Measurements from ENCODE around the gene ASGR2. TPM values are rescaled to one million over a fixed set of nuclear protein-coding genes. Genes with fewer than 3 reads are reported as not detected.

The ASGR2 gene
- total RNA-seq, 1 donor from 2014 or later = not detected

- H3K27me3 ChIP-seq (ENCODE audit: control insufficient read depth in 3 of 3, insufficient read depth in 3 of 3, low read length in 3 of 3) = peaks cover 11 to 28% (median 20%) of the 10 kb centered on the region in 3 donors
- H3K9ac ChIP-seq (ENCODE audit: low read depth in 1 of 3, low read length in 3 of 3) = no peak overlapping the region
- H3K9me3 ChIP-seq (ENCODE audit: control insufficient read depth in 3 of 3, low read length in 3 of 3) = no peaks in the 10 kb centered on the region
- H3K4me3 ChIP-seq (ENCODE audit: low read length in 3 of 3) = no peak overlapping the region
- H3K4me1 ChIP-seq (ENCODE audit: control insufficient read depth in 3 of 3, insufficient read depth in 3 of 3, low read length in 3 of 3) = no peaks in the 10 kb centered on the region
- H3K27ac ChIP-seq (ENCODE audit: low read depth, low read length) = no peak overlapping the region
- no peaks in the 10 kb centered on the region for H3K36me3 ChIP-seq (ENCODE audit: control insufficient read depth in 3 of 3, insufficient read depth in 3 of 3, low read length in 3 of 3)
Measured at GRCh38 chr17:7112510-7113108, 2.0 kb downstream of the ASGR2 start.

- Histone ChIP-seq H3K4me3 (ENCODE audit: low read length in 3 of 3) (no peak overlapping the region), H3K36me3 (ENCODE audit: control insufficient read depth in 3 of 3, insufficient read depth in 3 of 3, low read length in 3 of 3) (no peaks in the 10 kb centered on the region), H3K4me1 (ENCODE audit: control insufficient read depth in 3 of 3, insufficient read depth in 3 of 3, low read length in 3 of 3) (no peaks in the 10 kb centered on the region), H3K27me3 (ENCODE audit: control insufficient read depth in 3 of 3, insufficient read depth in 3 of 3, low read length in 3 of 3) (peaks cover 17 to 34% (median 25%) of the 10 kb centered on the region in 3 donors), H3K9ac (ENCODE audit: low read depth in 1 of 3, low read length in 3 of 3) (no peak overlapping the region), H3K9me3 (ENCODE audit: control insufficient read depth in 3 of 3, low read length in 3 of 3) (no peaks in the 10 kb centered on the region), H3K27ac (ENCODE audit: low read depth, low read length) (no peak overlapping the region)
Measured at GRCh38 chr17:7111784-7112509, 2.7 kb downstream of the ASGR2 start.

GRCh38 chr17:7110617-7111306, 3.9 kb downstream of the ASGR2 start:
- H3K9me3 ChIP-seq (ENCODE audit: control insufficient read depth in 3 of 3, low read length in 3 of 3) = no peaks in the 10 kb centered on the region
- H3K4me3 ChIP-seq (ENCODE audit: low read length in 3 of 3) = no peak overlapping the region
- H3K36me3 ChIP-seq (ENCODE audit: control insufficient read depth in 3 of 3, insufficient read depth in 3 of 3, low read length in 3 of 3) = no peaks in the 10 kb centered on the region
- H3K27ac ChIP-seq (ENCODE audit: low read depth, low read length) = no peak overlapping the region
- no peaks in the 10 kb centered on the region for H3K4me1 ChIP-seq (ENCODE audit: control insufficient read depth in 3 of 3, insufficient read depth in 3 of 3, low read length in 3 of 3)
- no peak overlapping the region for H3K9ac ChIP-seq (ENCODE audit: low read depth in 1 of 3, low read length in 3 of 3)
- H3K27me3 ChIP-seq (ENCODE audit: control insufficient read depth in 3 of 3, insufficient read depth in 3 of 3, low read length in 3 of 3) = peaks cover 23 to 37% (median 28%) of the 10 kb centered on the region in 3 donors

GRCh38 chr17:7109461-7110322, 4.9 kb downstream of the ASGR2 start:
- Histone ChIP-seq H3K9ac (ENCODE audit: low read depth in 1 of 3, low read length in 3 of 3) (no peak overlapping the region), H3K36me3 (ENCODE audit: control insufficient read depth in 3 of 3, insufficient read depth in 3 of 3, low read length in 3 of 3) (no peaks in the 10 kb centered on the region), H3K27ac (ENCODE audit: low read depth, low read length) (no peak overlapping the region), H3K27me3 (ENCODE audit: control insufficient read depth in 3 of 3, insufficient read depth in 3 of 3, low read length in 3 of 3) (peaks cover 23 to 37% (median 28%) of the 10 kb centered on the region in 3 donors), H3K4me3 (ENCODE audit: low read length in 3 of 3) (no peak overlapping the region), H3K4me1 (ENCODE audit: control insufficient read depth in 3 of 3, insufficient read depth in 3 of 3, low read length in 3 of 3) (no peaks in the 10 kb centered on the region), H3K9me3 (ENCODE audit: control insufficient read depth in 3 of 3, low read length in 3 of 3) (no peaks in the 10 kb centered on the region)

- no peaks in the 10 kb centered on the region for H3K9me3 ChIP-seq (ENCODE audit: control insufficient read depth in 3 of 3, low read length in 3 of 3)
- no peak overlapping the region for H3K27ac ChIP-seq (ENCODE audit: low read depth, low read length)
- H3K4me3 ChIP-seq (ENCODE audit: low read length in 3 of 3) = no peak overlapping the region
- H3K4me1 ChIP-seq (ENCODE audit: control insufficient read depth in 3 of 3, insufficient read depth in 3 of 3, low read length in 3 of 3) = no peaks in the 10 kb centered on the region
- peaks cover 23 to 36% (median 28%) of the 10 kb centered on the region in 3 donors for H3K27me3 ChIP-seq (ENCODE audit: control insufficient read depth in 3 of 3, insufficient read depth in 3 of 3, low read length in 3 of 3)
- no peaks in the 10 kb centered on the region for H3K36me3 ChIP-seq (ENCODE audit: control insufficient read depth in 3 of 3, insufficient read depth in 3 of 3, low read length in 3 of 3)
- H3K9ac ChIP-seq (ENCODE audit: low read depth in 1 of 3, low read length in 3 of 3) = no peak overlapping the region
Measured at GRCh38 chr17:7108981-7109380, 5.6 kb downstream of the ASGR2 start.

- no peak overlapping the region for H3K9ac ChIP-seq (ENCODE audit: low read depth in 1 of 3, low read length in 3 of 3)
- no peak overlapping the region for H3K4me3 ChIP-seq (ENCODE audit: low read length in 3 of 3)
- H3K27ac ChIP-seq (ENCODE audit: low read depth, low read length) = no peak overlapping the region
- H3K4me1 ChIP-seq (ENCODE audit: control insufficient read depth in 3 of 3, insufficient read depth in 3 of 3, low read length in 3 of 3) = no peaks in the 10 kb centered on the region
- no peaks in the 10 kb centered on the region for H3K36me3 ChIP-seq (ENCODE audit: control insufficient read depth in 3 of 3, insufficient read depth in 3 of 3, low read length in 3 of 3)
- H3K9me3 ChIP-seq (ENCODE audit: control insufficient read depth in 3 of 3, low read length in 3 of 3) = no peaks in the 10 kb centered on the region
- peaks cover 23 to 32% (median 28%) of the 10 kb centered on the region in 3 donors for H3K27me3 ChIP-seq (ENCODE audit: control insufficient read depth in 3 of 3, insufficient read depth in 3 of 3, low read length in 3 of 3)
Measured at GRCh38 chr17:7108560-7108925, 6.1 kb downstream of the ASGR2 start.

- no peaks in the 10 kb centered on the region for H3K9me3 ChIP-seq (ENCODE audit: control insufficient read depth in 3 of 3, low read length in 3 of 3)
- H3K9ac ChIP-seq (ENCODE audit: low read depth in 1 of 3, low read length in 3 of 3) = no peak overlapping the region
- no peaks in the 10 kb centered on the region for H3K36me3 ChIP-seq (ENCODE audit: control insufficient read depth in 3 of 3, insufficient read depth in 3 of 3, low read length in 3 of 3)
- no peak overlapping the region for H3K4me3 ChIP-seq (ENCODE audit: low read length in 3 of 3)
- peaks cover 23 to 36% (median 30%) of the 10 kb centered on the region in 3 donors for H3K27me3 ChIP-seq (ENCODE audit: control insufficient read depth in 3 of 3, insufficient read depth in 3 of 3, low read length in 3 of 3)
- H3K4me1 ChIP-seq (ENCODE audit: control insufficient read depth in 3 of 3, insufficient read depth in 3 of 3, low read length in 3 of 3) = no peaks in the 10 kb centered on the region
- H3K27ac ChIP-seq (ENCODE audit: low read depth, low read length) = no peak overlapping the region
Measured at GRCh38 chr17:7107795-7108559, 6.6 kb downstream of the ASGR2 start.

GRCh38 chr17:7107012-7107754, 7.4 kb downstream of the ASGR2 start:
- Histone ChIP-seq H3K27me3 (ENCODE audit: control insufficient read depth in 3 of 3, insufficient read depth in 3 of 3, low read length in 3 of 3) (peaks cover 20 to 44% (median 30%) of the 10 kb centered on the region in 3 donors), H3K4me1 (ENCODE audit: control insufficient read depth in 3 of 3, insufficient read depth in 3 of 3, low read length in 3 of 3) (no peaks in the 10 kb centered on the region), H3K27ac (ENCODE audit: low read depth, low read length) (no peak overlapping the region)

GRCh38 chr17:7102421-7102820, 12.2 kb downstream of the ASGR2 start:
- Histone ChIP-seq H3K27me3 (ENCODE audit: control insufficient read depth in 3 of 3, insufficient read depth in 3 of 3, low read length in 3 of 3) (peaks cover 15 to 31% (median 22%) of the 10 kb centered on the region in 3 donors), H3K36me3 (ENCODE audit: control insufficient read depth in 3 of 3, insufficient read depth in 3 of 3, low read length in 3 of 3) (no peaks in the 10 kb centered on the region), H3K4me3 (ENCODE audit: low read length in 3 of 3) (no peak overlapping the region), H3K27ac (ENCODE audit: low read depth, low read length) (no peak overlapping the region), H3K9ac (ENCODE audit: low read depth in 1 of 3, low read length in 3 of 3) (no peak overlapping the region), H3K9me3 (ENCODE audit: control insufficient read depth in 3 of 3, low read length in 3 of 3) (no peaks in the 10 kb centered on the region), H3K4me1 (ENCODE audit: control insufficient read depth in 3 of 3, insufficient read depth in 3 of 3, low read length in 3 of 3) (no peaks in the 10 kb centered on the region)

More at GRCh38 chr17:7107012-7107754, 7.4 kb downstream of the ASGR2 start:
- H3K9ac ChIP-seq (ENCODE audit: low read depth in 1 of 3, low read length in 3 of 3) = no peak overlapping the region
- H3K4me3 ChIP-seq (ENCODE audit: low read length in 3 of 3) = no peak overlapping the region
- H3K9me3 ChIP-seq (ENCODE audit: control insufficient read depth in 3 of 3, low read length in 3 of 3) = no peaks in the 10 kb centered on the region
- no peaks in the 10 kb centered on the region for H3K36me3 ChIP-seq (ENCODE audit: control insufficient read depth in 3 of 3, insufficient read depth in 3 of 3, low read length in 3 of 3)
